ENCODE data around the gene UBAP2. TPM values are rescaled to one million over a fixed set of nuclear protein-coding genes. Genes with fewer than 3 reads are reported as not detected.

UBAP2 gene
- total RNA-seq, 6 experiments from 2014 or later, result 28.7 to 34.9 (median 32.8) TPM

- Mint-ChIP-seq H3K27me3 (ENCODE audit: insufficient read depth) (no peaks in the 10 kb centered on the region), H3K4me3 (no peak overlapping the region), H3K36me3 (ENCODE audit: low read depth) (peaks cover 6% of the 10 kb centered on the region), H3K27ac (no peak overlapping the region), H3K9me3 (no peaks in the 10 kb centered on the region), H3K4me1 (ENCODE audit: low read depth) (peaks cover 18% of the 10 kb centered on the region)
- TF ChIP-seq, protein P1, sequence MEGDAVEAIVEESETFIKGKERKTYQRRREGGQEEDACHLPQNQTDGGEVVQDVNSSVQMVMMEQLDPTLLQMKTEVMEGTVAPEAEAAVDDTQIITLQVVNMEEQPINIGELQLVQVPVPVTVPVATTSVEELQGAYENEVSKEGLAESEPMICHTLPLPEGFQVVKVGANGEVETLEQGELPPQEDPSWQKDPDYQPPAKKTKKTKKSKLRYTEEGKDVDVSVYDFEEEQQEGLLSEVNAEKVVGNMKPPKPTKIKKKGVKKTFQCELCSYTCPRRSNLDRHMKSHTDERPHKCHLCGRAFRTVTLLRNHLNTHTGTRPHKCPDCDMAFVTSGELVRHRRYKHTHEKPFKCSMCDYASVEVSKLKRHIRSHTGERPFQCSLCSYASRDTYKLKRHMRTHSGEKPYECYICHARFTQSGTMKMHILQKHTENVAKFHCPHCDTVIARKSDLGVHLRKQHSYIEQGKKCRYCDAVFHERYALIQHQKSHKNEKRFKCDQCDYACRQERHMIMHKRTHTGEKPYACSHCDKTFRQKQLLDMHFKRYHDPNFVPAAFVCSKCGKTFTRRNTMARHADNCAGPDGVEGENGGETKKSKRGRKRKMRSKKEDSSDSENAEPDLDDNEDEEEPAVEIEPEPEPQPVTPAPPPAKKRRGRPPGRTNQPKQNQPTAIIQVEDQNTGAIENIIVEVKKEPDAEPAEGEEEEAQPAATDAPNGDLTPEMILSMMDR (IDR thresholded peaks at IDR 0.05), result no peak
- DNase-seq, result no peak
These were observed 12.1 kb downstream of the UBAP2 start for GRCh38 chr9:34036625-34037024.

GRCh38 chr9:34035656-34036055 lies 13.0 kb downstream of the UBAP2 start:
- no peak overlapping the region for H3K4me3 Mint-ChIP-seq
- TF ChIP-seq, protein P1 (IDR thresholded peaks at IDR 0.05), result no peak
- H3K4me1 Mint-ChIP-seq (ENCODE audit: low read depth), result peaks cover 18% of the 10 kb centered on the region
- H3K27ac Mint-ChIP-seq, result no peak overlapping the region; the same call in 1 of the 2 replicates
- H3K27me3 Mint-ChIP-seq (ENCODE audit: insufficient read depth), result no peaks in the 10 kb centered on the region
- no peak for DNase-seq
- peaks cover 6% of the 10 kb centered on the region for H3K36me3 Mint-ChIP-seq (ENCODE audit: low read depth)
- no peaks in the 10 kb centered on the region for H3K9me3 Mint-ChIP-seq

DNA sequence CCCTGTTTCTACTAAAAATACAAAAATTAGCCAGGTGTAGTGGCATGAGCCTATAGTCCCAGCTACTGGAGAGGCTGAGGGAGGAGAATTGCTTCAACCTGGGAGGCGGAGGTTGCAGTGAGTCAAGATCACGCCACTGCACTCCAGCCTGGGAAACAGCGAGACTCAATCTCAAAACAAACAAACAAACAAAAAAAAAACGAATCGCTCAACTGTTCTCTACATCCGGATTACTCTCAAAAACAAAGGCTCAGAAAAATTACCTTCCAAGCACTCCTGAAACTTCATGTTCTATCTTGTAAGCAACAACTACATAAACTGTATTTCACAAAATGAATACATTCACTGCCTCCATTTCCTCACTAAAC lies 14.0 kb downstream of the UBAP2 start:
- peaks cover 6% of the 10 kb centered on the region for H3K36me3 Mint-ChIP-seq (ENCODE audit: low read depth)
- H3K4me3 Mint-ChIP-seq, result no peak overlapping the region
- H3K9me3 Mint-ChIP-seq, result no peaks in the 10 kb centered on the region
- TF ChIP-seq, protein P1 (IDR thresholded peaks at IDR 0.05), result no peak
- H3K4me1 Mint-ChIP-seq (ENCODE audit: low read depth), result peaks cover 18% of the 10 kb centered on the region
- no peak overlapping the region for H3K27ac Mint-ChIP-seq
- no peaks in the 10 kb centered on the region for H3K27me3 Mint-ChIP-seq (ENCODE audit: insufficient read depth)
- no peak for DNase-seq

- TF ChIP-seq, protein P1 (IDR thresholded peaks at IDR 0.05), result no peak
- no peak for DNase-seq
- Mint-ChIP-seq H3K4me1 (ENCODE audit: low read depth) (peaks cover 18% of the 10 kb centered on the region), H3K9me3 (no peaks in the 10 kb centered on the region), H3K4me3 (no peak overlapping the region), H3K27me3 (ENCODE audit: insufficient read depth) (no peaks in the 10 kb centered on the region), H3K36me3 (ENCODE audit: low read depth) (peaks cover 6% of the 10 kb centered on the region), H3K27ac (no peak overlapping the region)
These were observed 16.1 kb downstream of the UBAP2 start for GRCh38 chr9:34032631-34033030.

DNA sequence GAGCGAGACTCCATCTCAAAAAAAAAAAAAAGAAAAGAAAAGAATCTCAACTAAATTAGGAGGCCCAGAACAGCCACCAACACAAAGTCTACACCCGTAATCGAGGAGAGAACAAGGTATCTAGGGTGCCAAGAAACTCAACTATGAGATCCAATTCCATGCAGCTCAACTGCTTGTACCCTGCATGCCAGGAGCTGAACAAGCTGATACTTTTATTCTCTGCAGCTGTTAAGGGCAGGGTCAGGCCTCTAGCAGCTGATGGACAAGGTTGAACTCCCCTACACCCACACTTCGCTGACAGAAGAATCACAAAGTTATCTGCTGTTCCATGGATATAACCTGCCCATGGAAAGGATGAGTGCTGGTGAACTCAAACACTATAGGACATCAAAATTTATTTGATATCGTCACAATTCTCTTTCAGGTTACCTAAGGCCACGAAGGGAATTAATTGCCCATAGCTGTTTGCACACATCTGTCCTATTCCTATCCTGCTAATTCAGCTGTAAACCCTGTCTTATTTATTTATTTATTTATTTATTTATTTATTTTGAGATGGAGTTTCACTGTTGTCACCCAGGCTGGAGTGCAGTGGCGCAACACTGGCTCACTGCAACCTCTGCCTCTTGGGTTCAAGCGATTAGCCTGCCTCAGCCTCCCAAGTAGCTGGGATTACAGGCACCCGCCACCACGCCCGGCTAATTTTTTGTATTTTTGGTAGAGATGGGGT lies 20.7 kb downstream of the UBAP2 start:
- TF ChIP-seq, protein P1 (IDR thresholded peaks at IDR 0.05), result no peak
- peaks cover 6% of the 10 kb centered on the region for H3K36me3 Mint-ChIP-seq (ENCODE audit: low read depth)
- H3K27ac Mint-ChIP-seq, result no peak overlapping the region
- no peak overlapping the region for H3K4me3 Mint-ChIP-seq
- DNase-seq, result no peak
- no peaks in the 10 kb centered on the region for H3K27me3 Mint-ChIP-seq (ENCODE audit: insufficient read depth)
- no peaks in the 10 kb centered on the region for H3K9me3 Mint-ChIP-seq
- H3K4me1 Mint-ChIP-seq (ENCODE audit: low read depth), result peaks cover 14% of the 10 kb centered on the region

All from HFFc6 (cell line).